ENCODE measurements around the gene JAZF1.

Gene JAZF1

GRCh38 chr7:28003408-28003807 is 177.2 kb downstream of the JAZF1 start:
- DNase-seq: no peak

- DNase-seq: peak in 2 of 3 donors; percentile 4 to 10
Observed at GRCh38 chr7:28002638-28003037, 178.0 kb downstream of the JAZF1 start.

DNA sequence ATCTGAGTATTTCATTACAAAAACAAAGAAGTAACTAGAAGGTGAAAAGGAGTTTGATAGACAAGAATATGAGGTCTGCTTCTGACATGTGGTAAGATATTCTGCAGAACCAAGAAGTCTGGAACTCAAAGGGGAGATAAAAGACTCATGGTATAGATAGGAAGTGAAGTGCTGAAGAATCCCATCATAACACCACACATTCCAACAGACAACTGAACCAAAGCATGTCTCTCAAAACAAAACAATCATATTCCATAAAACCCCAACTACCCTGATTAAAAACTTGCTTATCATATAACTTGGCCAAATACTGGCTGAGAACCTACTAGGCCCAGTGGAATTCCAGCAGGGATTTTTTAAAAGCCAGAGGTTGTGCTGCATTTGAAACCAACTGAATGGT is 178.7 kb downstream of the JAZF1 start:
- no peak for DNase-seq

DNA sequence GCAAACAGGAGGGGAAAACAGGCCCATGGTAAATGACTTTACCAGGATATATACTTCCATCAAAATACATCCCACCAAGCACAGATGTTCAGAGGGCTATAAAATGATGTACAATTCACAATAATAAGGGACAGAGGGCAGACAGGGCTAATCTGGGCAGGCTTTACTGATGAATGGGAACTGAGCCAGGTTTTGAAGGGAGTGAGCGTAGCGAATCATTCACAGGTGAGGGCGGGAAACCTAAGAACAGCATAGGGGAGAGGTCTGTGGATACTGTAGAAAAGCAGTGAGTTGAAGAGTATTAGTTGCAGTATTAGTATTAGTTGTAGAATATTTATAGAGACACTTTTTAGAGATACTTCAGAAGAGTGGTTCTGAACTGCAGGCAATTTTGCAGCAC is 180.8 kb downstream of the JAZF1 start:
- no peak for DNase-seq

- no peak for DNase-seq
Observed at GRCh38 chr7:27998382-27998781, 182.2 kb downstream of the JAZF1 start.

DNA sequence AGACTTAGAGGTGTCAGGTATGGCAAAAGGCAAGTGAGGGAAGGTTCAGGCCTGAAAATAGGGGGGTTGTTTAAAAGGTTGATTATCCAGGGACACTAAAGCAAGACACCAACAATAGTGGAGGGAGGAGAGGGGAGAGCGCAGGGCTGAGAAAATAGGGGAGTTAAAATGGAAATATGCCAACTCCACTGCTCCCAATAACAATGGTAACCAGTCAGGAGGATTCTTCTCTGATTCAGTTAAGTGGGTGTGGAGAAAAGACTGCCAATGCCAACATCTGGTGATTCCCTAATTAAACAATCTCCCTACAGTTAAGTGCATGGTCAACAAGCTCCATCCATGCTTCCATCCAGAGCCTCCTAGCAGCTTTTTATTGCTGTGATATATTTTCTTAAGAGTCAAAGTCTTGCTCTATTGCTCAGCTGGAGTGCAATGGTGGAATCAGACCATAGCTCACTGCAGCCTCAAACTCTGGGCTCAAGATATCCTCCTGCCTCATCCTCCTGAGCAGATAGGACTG is 183.3 kb downstream of the JAZF1 start:
- DNase-seq: no peak

GRCh38 chr7:27996141-27996540 is 184.5 kb downstream of the JAZF1 start:
- DNase-seq: no peak

- no peak for DNase-seq
Observed at GRCh38 chr7:27995228-27995627, 185.4 kb downstream of the JAZF1 start.

- peak in 2 of 3 donors; percentile 2 to 8 for DNase-seq
Observed at GRCh38 chr7:27994639-27995038, 186.0 kb downstream of the JAZF1 start.

DNA sequence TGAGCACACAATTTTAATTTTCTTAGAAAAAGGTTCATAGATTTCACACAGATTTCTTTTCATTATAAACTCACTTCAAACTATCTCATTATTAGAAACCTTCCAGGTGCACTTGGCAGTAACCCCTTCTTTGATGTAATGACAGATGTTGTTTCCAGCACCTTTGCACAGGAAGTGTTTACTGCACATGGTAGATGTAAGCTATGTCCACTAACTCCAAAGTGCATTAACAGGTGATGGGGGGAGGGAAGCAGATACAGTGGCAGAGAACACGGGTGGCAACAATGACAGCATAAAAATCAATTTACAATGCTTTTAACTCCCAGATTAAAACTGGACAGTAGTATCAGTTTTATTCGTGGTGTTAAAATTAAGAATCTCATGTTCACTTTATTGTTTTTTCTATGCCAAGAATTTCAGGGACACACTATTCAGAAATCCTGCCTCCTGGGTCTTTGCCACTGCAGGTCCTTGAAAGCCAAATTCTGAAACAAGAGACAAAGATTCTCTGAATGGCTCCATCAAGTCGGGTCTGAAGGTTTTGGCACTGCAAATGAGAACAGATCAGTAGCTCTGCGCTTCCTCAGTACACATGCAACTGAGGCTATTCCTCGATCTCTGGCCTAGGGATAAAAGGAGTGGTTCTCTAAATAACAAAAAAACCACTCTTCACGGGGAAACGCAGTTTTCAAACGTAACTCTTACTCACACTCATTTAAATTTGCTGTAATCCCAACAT is 187.7 kb downstream of the JAZF1 start:
- no peak for DNase-seq

DNA sequence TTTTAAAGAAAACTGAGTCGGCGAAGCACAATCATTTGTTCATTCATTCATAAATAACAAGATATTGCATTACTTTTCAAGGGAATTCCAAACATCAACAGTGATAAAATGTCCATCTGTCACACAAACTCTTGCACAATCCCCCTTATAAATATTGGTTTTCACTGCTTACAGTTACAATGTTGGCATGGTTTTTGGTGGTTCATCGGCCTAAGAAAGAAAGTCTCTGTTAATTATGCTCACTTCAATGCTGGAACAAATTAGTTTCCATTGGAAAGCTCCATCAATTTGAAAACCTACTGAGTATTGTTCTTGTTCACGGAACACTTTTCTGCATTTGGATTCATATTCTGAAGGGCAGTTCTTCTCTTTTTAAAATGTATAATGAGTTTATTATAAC is 188.5 kb downstream of the JAZF1 start:
- DNase-seq: no peak

- DNase-seq: no peak
Observed at GRCh38 chr7:27991006-27991528, 189.5 kb downstream of the JAZF1 start.

GRCh38 chr7:27976531-27976930 is 204.1 kb downstream of the JAZF1 start:
- DNase-seq: no peak

- no peak for DNase-seq
Observed at GRCh38 chr7:27973625-27974024, 207.0 kb downstream of the JAZF1 start.

- DNase-seq: no peak
Observed at GRCh38 chr7:27972276-27972675, 208.3 kb downstream of the JAZF1 start.

GRCh38 chr7:27971171-27971812 is 209.3 kb downstream of the JAZF1 start:
- DNase-seq: no peak

GRCh38 chr7:27970350-27970749 is 210.2 kb downstream of the JAZF1 start:
- DNase-seq: no peak

DNA sequence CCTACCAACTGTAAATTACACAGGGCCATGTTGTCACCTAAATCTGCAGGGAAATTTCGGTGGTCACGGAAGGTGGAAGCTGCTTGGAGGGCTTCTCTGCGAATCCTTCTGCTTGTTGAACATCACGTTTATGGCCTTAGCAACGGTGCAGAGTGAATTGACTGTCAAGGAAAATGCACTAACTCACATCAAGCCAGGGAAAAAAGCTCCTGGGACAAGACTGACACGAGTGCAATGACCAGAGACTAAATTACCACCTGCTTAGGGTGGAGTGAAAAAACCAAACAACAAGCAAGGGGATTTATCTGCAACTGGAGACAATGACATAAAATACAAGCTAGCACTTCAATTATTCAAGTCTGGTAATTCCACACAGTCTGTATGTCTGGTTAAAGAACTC is 211.2 kb downstream of the JAZF1 start:
- DNase-seq: no peak

DNA sequence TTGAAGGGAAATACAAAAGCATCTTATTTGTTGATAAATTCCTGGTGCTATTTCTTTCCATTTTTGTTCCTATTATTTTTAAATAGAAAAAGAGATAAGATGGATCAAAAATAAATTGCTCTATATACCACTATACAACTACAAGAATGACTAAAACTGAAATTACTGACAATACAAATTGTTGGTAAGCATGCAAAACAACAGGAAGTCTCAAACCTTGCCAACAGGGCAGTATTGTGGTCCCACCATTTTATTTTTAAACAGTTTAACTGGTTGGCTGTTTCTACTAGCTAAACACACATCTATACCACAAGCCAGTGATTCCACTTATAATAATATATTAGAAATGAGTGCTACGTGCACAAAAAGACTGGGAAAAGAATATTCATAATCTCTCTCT is 213.0 kb downstream of the JAZF1 start:
- DNase-seq: no peak

DNA sequence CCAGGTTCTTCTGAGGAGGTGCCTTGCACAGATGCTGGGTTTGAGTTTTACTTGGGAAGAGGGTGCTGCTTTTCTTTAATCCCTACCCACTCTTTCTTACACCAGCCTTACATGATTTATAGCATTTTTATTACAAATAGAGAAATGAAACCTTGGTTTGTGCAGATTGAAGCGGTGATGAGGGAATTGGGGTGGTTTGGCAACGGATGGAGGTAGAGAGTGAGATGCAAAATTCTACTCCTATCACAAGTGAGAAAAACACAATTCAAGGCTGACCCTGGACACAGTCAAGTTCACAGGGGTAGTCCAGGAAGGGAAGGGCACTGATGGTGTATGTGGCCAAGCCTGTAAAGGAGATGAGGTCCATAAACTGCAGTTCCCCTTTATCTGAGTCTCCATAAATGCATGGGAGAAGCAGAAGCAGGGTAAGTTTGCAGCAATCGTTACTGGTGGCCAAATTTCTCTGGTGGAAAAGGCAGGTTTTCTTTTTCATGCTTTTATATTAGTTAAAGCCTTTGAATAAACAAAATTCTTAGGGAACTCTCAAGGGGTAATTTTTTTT is 214.3 kb downstream of the JAZF1 start:
- peak in 2 of 3 donors; percentile 13 to 14 for DNase-seq

- DNase-seq: no peak
Observed at GRCh38 chr7:27965650-27966049, 214.9 kb downstream of the JAZF1 start.

DNA sequence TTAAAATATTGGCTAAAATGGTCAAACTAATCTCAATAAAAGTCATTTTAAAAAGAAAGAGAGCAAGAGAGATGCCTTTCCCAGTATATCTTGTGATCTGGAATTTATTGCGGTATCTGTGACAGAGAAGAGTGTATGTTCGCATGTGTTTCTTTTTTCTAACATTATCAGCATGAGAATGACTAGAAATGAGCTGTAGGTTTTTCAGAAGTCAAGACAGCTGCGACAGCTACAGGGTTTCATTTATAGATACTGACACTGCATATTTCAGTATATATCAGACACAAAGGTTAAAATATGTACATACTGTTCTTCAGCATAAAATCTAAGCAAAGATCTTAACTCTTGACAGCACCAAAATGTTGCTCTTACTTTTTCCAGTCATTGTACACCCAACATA is 215.8 kb downstream of the JAZF1 start:
- DNase-seq: no peak

GRCh38 chr7:27963056-27963455 is 217.5 kb downstream of the JAZF1 start:
- no peak for DNase-seq

GRCh38 chr7:27962273-27962672 is 218.3 kb downstream of the JAZF1 start:
- no peak for DNase-seq
